Breast epithelium (tissue), 3 donors: ENCODE results near the gene RBM17.

Experiments
- POLR2AphosphoS5 ChIP-seq, 3 donors: sonication (generic); formaldehyde crosslinking; IDR thresholded peaks; one replicate each; pipeline ENCODE4 v1.6.1; 2017; ENCODE audit warnings: antibody characterized with exemption in 3 of 3
- TF ChIP-seq, protein P1 (sequence below), 3 donors: fragments of 450-650 bp; IDR thresholded peaks; one replicate each; pipeline ENCODE4 v1.5.1; 2016 to 2017; ENCODE audit warnings: antibody characterized with exemption in 3 of 3, mild to moderate bottlenecking in 3 of 3, moderate library complexity in 3 of 3

DNA sequence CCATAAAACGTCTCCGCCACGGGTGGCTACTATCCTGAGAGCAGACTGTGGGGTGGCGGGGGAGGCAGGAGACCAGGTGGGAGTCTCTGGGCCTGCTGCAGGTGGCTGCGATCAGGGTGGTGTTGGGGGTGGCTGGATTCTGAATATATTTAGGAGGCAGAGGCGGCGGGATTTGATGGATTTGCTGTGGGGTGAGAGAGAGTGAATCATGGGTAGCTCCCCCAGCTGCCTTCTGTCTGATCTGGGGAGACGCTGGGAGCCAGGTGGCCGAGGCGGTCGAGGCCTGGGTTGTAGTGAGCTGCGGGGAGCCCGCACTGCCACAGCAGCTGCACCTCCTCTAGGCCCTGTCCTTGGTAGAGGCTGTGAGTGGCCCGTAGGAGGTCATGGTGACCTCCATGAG is 65.7 kb downstream of the RBM17 start:
- TF ChIP-seq, protein P1, sequence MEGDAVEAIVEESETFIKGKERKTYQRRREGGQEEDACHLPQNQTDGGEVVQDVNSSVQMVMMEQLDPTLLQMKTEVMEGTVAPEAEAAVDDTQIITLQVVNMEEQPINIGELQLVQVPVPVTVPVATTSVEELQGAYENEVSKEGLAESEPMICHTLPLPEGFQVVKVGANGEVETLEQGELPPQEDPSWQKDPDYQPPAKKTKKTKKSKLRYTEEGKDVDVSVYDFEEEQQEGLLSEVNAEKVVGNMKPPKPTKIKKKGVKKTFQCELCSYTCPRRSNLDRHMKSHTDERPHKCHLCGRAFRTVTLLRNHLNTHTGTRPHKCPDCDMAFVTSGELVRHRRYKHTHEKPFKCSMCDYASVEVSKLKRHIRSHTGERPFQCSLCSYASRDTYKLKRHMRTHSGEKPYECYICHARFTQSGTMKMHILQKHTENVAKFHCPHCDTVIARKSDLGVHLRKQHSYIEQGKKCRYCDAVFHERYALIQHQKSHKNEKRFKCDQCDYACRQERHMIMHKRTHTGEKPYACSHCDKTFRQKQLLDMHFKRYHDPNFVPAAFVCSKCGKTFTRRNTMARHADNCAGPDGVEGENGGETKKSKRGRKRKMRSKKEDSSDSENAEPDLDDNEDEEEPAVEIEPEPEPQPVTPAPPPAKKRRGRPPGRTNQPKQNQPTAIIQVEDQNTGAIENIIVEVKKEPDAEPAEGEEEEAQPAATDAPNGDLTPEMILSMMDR (IDR thresholded peaks at IDR 0.05) = no peak
- TF ChIP-seq POLR2AphosphoS5 (IDR thresholded peaks at IDR 0.05) = no peak
